HepG2 (cell line): ENCODE data around the gene FGD2. TPM values are rescaled to one million over a fixed set of nuclear protein-coding genes. Genes with fewer than 3 reads are reported as not detected.

Experiments
- AHR ChIP-seq: IDR thresholded peaks from 2 replicates; pipeline ENCODE4 v1.6.1; 2018; ENCODE audit warnings: missing genetic modification reagents, missing compliant biosample characterization
- ATAD3A ChIP-seq: sonication (generic); formaldehyde crosslinking; IDR thresholded peaks from 2 replicates; pipeline ENCODE4 v1.4.0; 2020; ENCODE audit warnings: missing genetic modification reagents
- ATF3 ChIP-seq: sonication (generic); formaldehyde crosslinking; IDR thresholded peaks from 2 replicates; pipeline ENCODE4 v1.4.0; 2020; ENCODE audit warnings: missing genetic modification reagents
- CREB3 ChIP-seq: sonication (generic); formaldehyde crosslinking; IDR thresholded peaks from 2 replicates; pipeline ENCODE4 v1.5.0; 2020; ENCODE audit warnings: missing genetic modification reagents
- EED ChIP-seq: sonication (generic); formaldehyde crosslinking; IDR thresholded peaks from 2 replicates; pipeline ENCODE4 v1.5.0; 2020; ENCODE audit warnings: mild to moderate bottlenecking, missing genetic modification reagents
- GMEB2 ChIP-seq: IDR thresholded peaks from 2 replicates; pipeline ENCODE4 v1.6.1; 2016; ENCODE audit warnings: missing biosample characterization, missing genetic modification reagents, low read depth
- HDAC6 ChIP-seq: fragments of 200-600 bp; sonication (generic); IDR thresholded peaks from 2 replicates; pipeline ENCODE4 v1.7.0; 2017; ENCODE audit warnings: mild to moderate bottlenecking, antibody characterized with exemption, low read length, low read depth
- NFKBIZ ChIP-seq: IDR thresholded peaks from 2 replicates; pipeline ENCODE4 v1.6.1; 2018; ENCODE audit warnings: missing genetic modification reagents, missing compliant biosample characterization
- NRL ChIP-seq: sonication (generic); formaldehyde crosslinking; IDR thresholded peaks from 2 replicates; pipeline ENCODE4 v1.5.0; 2020; ENCODE audit warnings: missing genetic modification reagents, mild to moderate bottlenecking, moderate library complexity, borderline replicate concordance
- RCOR2 ChIP-seq: IDR thresholded peaks from 2 replicates; pipeline ENCODE4 v1.6.1; 2016; ENCODE audit warnings: missing biosample characterization, missing genetic modification reagents
- SNRNP70 ChIP-seq: fragments of 200-400 bp; formaldehyde crosslinking; IDR thresholded peaks from 2 replicates; pipeline ENCODE4 v1.6.1; 2017; ENCODE audit warnings: mild to moderate bottlenecking, low read depth, low read length, moderate library complexity
- SP140L ChIP-seq: sonication (generic); formaldehyde crosslinking; IDR thresholded peaks from 2 replicates; pipeline ENCODE4 v1.4.0; 2020; ENCODE audit warnings: missing genetic modification reagents, borderline replicate concordance
- ZFP41 ChIP-seq: sonication (generic); formaldehyde crosslinking; IDR thresholded peaks from 2 replicates; pipeline ENCODE4 v1.4.0; 2020; ENCODE audit warnings: mild to moderate bottlenecking, missing genetic modification reagents, borderline replicate concordance
- ZNF180 ChIP-seq: sonication (generic); formaldehyde crosslinking; IDR thresholded peaks from 2 replicates; pipeline ENCODE4 v1.4.0; 2020; ENCODE audit warnings: low read depth, missing genetic modification reagents, borderline replicate concordance
- ZNF331 ChIP-seq: sonication (generic); formaldehyde crosslinking; IDR thresholded peaks from 2 replicates; pipeline ENCODE4 v1.4.0; 2020; ENCODE audit warnings: missing genetic modification reagents
- ZNF431 ChIP-seq: sonication (generic); formaldehyde crosslinking; IDR thresholded peaks from 2 replicates; pipeline ENCODE4 v1.9.0; 2022; ENCODE audit warnings: missing genetic modification reagents, low read depth, mild to moderate bottlenecking, borderline replicate concordance
- ZNF432 ChIP-seq: sonication (generic); formaldehyde crosslinking; IDR thresholded peaks from 2 replicates; pipeline ENCODE4 v1.5.0; 2020; ENCODE audit warnings: missing genetic modification reagents, mild to moderate bottlenecking, borderline replicate concordance
- ZNF496 ChIP-seq: sonication (generic); formaldehyde crosslinking; IDR thresholded peaks from 2 replicates; pipeline ENCODE4 v1.8.1; 2023; ENCODE audit warnings: mild to moderate bottlenecking, moderate library complexity, missing genetic modification reagents; ENCODE audit not compliant: insufficient replicate concordance
- ZNF572 ChIP-seq: sonication (generic); formaldehyde crosslinking; IDR thresholded peaks from 2 replicates; pipeline ENCODE4 v1.5.1; 2020; ENCODE audit warnings: mild to moderate bottlenecking, missing genetic modification reagents
- ZNF724P ChIP-seq: sonication (generic); formaldehyde crosslinking; IDR thresholded peaks from 2 replicates; pipeline ENCODE4 v1.8.0; 2022; ENCODE audit warnings: missing genetic modification reagents, borderline replicate concordance
- ZNF878 ChIP-seq: sonication (generic); formaldehyde crosslinking; IDR thresholded peaks from 2 replicates; pipeline ENCODE4 v1.8.1; 2023; ENCODE audit warnings: mild to moderate bottlenecking, missing genetic modification reagents, moderate library complexity
- polyA plus RNA-seq, 8 experiments: library from polyadenylated mRNA; depleted of rRNA in 3 of 8; stranded (reverse) in 7 of 8; unstranded in 1 of 8; fragments of >200 nt; fragmentation: Illumina TruSeq in 4 of 8; extraction: Trizol in 4 of 8; gene quantifications; 2 replicates each; pipeline versions ENCODE4 v1.2.1 to v1.2.3, GENCODE V29; 2011 to 2016; ENCODE audit warnings: low read depth in 4 of 8, missing spikeins in 1 of 8, mixed read lengths in 1 of 8; ENCODE audit not compliant: insufficient read depth in 1 of 8
- total RNA-seq, 5 experiments: library from RNA; depleted of rRNA; stranded (reverse); fragments of >200 nt; fragmentation: Illumina TruSeq; extraction: Trizol; gene quantifications; 2 replicates each; pipeline ENCODE4 v1.2.3, GENCODE V29; 2016; ENCODE audit warnings: low read depth in 1 of 5
- TF ChIP-seq, protein P1 (sequence below): IDR thresholded peaks from 2 replicates; pipeline ENCODE4 v1.6.1; 2016; ENCODE audit warnings: mild to moderate bottlenecking, missing biosample characterization, missing genetic modification reagents

Gene FGD2
- total and polyA plus RNA-seq, 2 of the 13 experiments (the other 11 are each of a cell fraction or from before 2014, with no cell fraction given), result not detected

DNA sequence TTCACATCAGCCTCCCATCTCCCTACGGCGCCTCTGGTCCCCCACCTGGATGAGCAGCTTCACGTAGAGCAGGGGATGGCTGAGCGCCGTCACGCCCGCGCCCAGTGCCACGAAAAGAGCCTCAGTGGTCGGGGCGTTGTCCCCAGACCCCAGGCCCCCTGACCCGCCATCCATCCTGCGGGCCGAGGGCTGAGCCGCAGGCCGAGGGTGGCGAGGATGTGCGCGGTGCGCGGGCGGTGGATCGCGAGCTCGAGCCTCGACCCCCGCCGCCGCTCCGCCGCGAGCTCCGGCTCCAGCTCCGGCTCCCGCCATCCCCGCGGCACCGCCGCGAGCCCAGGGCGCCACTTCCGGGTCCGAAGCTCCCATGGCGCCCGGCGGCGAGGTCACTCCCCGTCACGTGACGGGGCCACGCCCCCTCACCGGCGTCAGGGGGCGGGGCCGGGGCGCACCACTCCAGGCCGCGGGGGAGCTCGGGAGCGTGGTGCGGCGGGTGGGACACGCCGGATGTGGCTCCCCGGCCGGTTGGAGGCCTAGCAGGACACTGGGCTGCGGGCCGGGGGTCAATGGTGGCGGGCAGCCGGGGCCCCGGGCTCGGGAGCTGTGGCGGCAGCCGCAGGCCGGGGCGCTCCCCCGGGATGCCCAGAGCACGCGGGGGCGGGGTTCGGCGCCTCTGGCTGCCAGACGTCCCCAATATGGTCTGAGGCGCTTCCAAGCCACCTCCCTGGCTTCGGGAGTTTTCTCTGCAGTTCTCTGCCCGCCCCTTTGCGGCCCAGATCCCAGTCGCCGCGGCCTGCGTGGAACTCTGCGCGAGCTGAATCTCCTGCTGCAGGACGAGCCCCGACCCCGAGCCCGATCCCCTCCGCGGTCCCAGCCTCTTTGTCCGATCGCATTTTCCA, 19.4 kb upstream of the FGD2 start, which contains the start of gene MTCH1 (continued):
- TF ChIP-seq NFKBIZ (CRISPR knock-in tag), result 0 out of 2 replicates have a peak, but pooled peaks have one; percentile 31
- TF ChIP-seq, protein P1, sequence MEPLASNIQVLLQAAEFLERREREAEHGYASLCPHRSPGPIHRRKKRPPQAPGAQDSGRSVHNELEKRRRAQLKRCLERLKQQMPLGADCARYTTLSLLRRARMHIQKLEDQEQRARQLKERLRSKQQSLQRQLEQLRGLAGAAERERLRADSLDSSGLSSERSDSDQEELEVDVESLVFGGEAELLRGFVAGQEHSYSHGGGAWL (CRISPR knock-in tag), result peak; percentile 67; the same call in 1 of the 2 replicates
- TF ChIP-seq RCOR2 (CRISPR knock-in tag), result no peak
- TF ChIP-seq GMEB2 (CRISPR knock-in tag), result peak; percentile 55
- TF ChIP-seq CREB3, result no peak
- no peak for TF ChIP-seq ZNF496 (CRISPR knock-in tag)
- peak; percentile 31; the same call in 1 of the 2 replicates for TF ChIP-seq ZNF431 (CRISPR knock-in tag)
- no peak; the same call in 1 of the 2 replicates for TF ChIP-seq AHR (CRISPR knock-in tag)
- TF ChIP-seq EED (CRISPR knock-in tag), result no peak; the same call in none of the 2 replicates
- no peak for TF ChIP-seq ZNF180 (CRISPR knock-in tag)
- no peak for TF ChIP-seq ZNF878
- no peak for TF ChIP-seq ATAD3A (CRISPR knock-in tag)
- no peak for TF ChIP-seq SP140L (CRISPR knock-in tag)
- no peak; the same call in 1 of the 2 replicates for TF ChIP-seq ZNF432 (CRISPR knock-in tag)
- peak; percentile 47; the same call in 1 of the 2 replicates for TF ChIP-seq ZNF724P (CRISPR knock-in tag)
- TF ChIP-seq ZNF331, result 0 out of 2 replicates have a peak, but pooled peaks have one; percentile 68
- no peak; the same call in 1 of the 2 replicates for TF ChIP-seq ATF3
- TF ChIP-seq ZNF572 (CRISPR knock-in tag), result 0 out of 2 replicates have a peak, but pooled peaks have one; percentile 39
- no peak for TF ChIP-seq SNRNP70
- no peak for TF ChIP-seq ZFP41 (CRISPR knock-in tag)
- no peak for TF ChIP-seq HDAC6
- peak; percentile 59; the same call in 1 of the 2 replicates for TF ChIP-seq NRL
